GM18858 (cell line): ENCODE data around the gene USE1.
"Not testable (repeated sequence)": the region's sequence is repeated elsewhere in the genome, so short reads cannot be mapped to it uniquely, and the experiment has no call there.

Source experiments
- ATAC-seq: cut with Tn5 transposase; IDR thresholded peaks from one replicate; pipeline ENCODE4 v1.9.1; 2021; ENCODE audit not compliant: unreplicated experiment

Gene USE1

DNA sequence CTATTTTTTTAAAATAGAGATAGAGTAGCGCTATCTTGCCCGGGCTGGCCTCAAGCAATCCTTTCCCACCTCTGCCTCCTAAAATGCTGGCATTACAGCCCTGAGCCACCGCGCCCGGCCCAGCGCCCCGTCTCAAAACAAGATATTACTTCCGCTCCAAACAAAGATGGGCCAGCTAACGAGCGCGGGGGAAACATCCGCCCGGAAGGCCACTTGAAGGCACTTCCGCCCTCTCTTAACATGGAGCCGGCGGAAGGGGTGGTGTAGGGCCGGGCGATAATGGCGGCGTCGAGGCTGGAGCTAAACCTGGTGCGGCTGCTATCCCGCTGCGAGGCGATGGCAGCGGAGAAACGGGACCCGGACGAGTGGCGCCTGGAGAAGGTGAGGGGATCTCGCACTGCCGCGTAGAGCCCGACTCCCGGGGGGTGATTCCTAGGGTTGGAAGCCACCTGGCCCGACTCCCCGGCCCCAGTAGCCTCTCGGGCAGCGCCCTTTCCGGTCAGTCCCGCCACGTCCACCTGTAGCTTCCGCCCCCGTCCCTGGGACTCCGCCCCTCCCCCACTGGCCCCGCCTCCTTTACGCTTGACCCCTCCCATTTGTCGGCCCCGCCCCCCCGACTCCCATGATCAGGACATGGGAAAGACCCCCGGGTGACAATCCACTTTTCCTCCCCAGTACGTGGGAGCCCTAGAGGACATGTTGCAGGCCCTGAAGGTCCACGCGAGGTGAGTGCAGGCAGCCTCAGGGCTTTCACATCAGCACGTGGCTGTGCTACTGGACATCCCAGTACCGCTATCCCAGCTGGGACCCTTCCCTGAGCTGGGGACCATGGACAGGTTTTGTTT is at the start of gene USE1:
USE1 (plus strand) TSS at position 231 of the 845 bp plus-strand sequence; CDS start at position 280, 49 bp downstream.
- ATAC-seq: peak; percentile 56

GRCh38 chr19:17165715-17166114 is 49.4 kb upstream of the USE1 start:
- no peak for ATAC-seq

DNA sequence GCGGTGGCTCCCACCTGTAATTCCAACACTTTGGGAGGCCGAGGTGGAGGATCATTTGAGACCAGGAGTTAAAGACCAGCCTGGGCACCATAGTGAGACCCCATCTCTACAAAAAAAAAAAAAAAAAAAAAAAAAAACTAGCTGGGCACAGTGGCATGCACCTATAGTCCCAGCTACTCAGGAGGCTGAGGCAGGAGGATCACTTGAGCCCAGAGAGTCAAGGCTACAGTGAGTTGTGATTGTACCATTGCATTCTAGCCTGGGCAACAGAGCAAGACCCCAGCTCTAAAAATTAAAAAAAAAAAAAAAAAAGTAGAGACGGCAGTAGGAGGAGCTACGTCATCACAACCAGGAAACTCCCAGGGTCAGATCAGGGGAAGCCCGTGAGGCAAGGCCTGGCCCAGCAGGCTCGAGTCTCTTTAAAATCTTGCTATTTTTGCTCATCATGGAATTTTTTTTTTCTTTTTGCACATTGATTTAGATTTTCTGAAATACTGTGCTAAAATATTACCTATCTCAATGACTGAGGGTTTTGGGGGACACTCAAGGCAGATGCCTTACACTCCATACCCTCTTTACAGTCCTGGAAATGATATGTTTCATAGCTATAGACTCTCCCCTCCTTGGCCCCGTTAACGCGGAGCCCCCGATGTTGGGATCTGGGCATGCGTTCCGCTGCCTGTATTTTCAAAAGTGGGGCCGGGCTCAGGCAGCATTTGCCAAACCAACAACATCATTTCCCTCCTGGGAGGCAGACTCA is 44.4 kb upstream of the USE1 start:
- ATAC-seq: no peak

DNA sequence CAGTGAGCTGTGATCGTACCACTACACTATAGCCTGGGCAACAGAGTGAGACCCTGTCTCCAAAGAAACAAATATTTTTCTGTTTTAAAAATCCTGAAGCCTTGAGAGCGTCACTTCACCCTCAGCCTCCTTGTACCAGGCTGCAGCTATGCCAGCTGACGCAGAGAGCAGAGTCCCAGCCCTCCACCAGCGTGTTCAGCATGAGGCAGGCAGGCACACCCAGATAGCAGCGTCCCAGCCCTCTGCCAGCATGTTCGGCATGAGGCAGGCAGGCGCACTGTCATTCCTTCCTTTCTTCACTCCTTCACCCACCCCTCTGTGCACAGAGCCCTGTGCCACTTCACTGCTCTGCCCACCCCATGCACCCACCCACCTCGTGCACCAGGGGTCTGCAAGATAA is 43.3 kb upstream of the USE1 start:
- no peak for ATAC-seq

- ATAC-seq: no peak
Measured at GRCh38 chr19:17172624-17173345, 42.4 kb upstream of the USE1 start.

DNA sequence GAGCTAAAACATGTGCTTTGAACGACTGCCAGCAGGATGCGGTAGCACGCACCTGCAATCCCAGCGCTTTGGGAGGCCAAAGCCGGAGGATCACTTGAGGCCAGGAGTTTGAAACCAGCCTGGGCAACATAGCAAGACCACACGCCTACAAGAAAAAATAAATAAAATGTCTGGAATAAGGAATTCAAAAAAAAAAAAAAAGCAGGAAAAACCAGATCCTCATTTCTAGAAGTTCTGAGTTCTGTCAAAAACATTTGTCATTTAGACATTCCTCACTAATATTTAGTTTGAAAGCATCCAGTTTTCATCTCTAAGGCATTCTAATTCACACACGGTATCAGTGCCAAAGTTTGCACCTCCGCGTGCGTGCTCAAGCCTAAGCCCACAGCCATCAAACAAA is 36.9 kb upstream of the USE1 start:
- ATAC-seq: no peak

DNA sequence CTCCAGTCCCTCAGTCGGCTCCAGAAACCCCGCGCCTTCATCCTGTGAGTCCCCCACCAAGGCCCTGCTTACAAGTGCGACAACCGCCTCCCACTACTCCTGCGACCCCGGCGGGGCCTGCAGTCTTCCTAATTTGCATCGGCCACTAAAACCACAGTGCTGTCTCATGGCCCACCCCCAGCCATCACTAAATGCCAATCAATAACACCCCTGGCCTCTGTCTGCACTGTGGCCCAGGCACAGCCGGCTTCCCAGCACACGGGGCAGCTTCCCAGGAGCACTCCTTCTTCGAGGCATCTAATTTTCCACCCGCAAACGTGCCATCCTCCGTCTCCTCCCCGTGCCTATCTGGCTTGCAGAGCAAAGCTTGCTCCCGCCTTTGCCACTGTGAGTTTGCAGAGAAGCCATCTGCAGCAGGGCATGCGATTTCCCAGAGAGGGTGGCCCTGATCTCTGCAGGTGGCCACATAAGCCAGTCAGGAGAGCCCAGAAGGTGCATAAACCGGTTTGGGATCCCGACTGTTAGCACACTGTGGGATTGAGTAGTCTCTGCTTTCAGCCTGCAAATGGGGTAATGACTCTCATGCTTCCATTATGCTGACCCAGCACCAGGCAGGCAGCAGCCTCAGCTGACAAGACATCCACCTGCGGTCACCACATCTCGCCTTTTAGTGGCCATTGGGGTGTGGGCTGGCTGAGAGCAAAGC is 34.0 kb upstream of the USE1 start:
- ATAC-seq: no peak

DNA sequence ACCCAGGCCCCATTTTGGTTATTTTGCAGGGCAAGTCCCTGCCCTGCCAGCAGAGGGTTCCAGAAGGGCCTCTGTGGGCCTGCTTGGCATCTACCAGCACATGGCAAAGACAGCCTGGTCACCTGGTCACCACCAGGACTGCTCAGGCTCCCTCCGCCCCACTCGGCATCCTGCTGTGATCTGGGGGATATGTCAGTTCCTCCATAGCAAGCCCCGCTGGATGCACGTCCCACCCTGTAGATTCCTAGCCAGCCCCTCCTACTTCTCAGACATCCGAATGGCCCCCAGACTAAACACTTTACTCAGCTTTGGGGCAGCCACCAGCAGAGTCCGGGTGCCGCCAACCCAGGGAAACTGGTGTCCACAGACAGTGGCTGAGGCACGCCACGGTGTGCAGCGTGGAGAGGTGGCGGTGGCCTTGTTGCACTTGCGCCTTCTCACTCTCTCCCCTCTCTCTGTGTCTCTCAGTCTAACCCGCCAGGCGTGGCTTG is 31.8 kb upstream of the USE1 start:
- no peak for ATAC-seq

GRCh38 chr19:17183858-17184321 is 31.3 kb upstream of the USE1 start:
- ATAC-seq: no peak

DNA sequence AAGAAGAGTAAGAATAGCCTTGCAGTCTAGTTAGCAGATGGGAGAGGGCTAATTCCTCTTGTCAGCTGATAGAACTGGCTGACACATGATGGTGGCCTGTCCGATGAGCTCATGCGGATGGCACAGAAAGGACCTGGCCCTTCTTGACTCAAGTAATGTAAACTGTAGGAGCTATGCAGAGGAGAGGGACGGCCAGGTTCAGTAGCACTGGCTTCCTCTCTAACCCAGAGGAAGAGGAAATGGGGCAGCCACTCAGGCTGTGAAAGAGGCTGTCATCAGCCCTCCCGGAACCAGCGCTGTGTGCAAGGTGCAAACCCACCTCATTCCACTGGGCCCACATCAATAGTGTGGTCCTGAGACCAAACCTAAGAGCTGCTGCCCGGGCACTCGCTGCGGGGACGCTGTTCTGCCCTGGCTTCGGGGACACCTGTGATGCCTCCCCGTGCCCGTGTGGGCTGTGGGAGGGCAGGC is 30.8 kb upstream of the USE1 start:
- ATAC-seq: no peak

DNA sequence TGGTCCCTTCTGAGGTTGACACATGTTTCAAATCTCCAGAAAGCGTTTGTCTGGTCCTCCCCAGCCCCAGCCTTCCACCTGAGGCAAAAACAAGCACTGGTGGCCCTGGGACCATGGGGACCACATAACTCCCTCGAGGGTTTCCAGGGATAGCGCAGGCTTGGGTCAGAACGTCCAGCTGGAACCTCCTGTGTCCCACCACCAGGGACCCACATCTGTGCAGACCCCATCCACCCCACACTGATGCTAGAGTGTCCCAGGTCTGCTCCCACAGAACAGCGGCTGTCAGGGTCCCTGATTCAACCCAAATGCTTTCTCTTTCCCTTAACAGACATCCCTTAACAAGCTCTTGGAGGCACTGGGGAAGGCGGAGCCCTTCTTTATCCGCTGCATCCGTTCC is 29.6 kb upstream of the USE1 start:
- no peak for ATAC-seq

DNA sequence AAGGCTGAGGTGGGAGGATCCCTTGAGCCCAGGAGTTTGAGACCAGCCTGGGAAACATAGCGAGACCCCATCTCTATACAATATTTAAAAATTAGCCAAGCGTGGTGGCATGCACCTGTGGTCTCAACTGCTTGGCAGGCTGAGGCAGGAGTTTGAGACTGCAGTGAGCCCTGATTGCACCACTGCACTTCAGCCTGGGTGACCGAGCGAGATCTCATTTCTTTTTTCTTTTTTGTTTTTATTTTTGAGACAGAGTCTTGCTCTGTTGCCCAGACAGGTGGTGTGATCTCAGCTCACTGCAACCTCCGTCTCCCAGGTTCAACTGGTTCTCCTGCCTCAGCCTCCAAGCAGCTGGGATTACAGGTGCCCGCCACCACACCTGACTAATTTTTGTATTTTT is 23.4 kb upstream of the USE1 start:
- ATAC-seq: not testable (repeated sequence)

- no peak for ATAC-seq
Measured at GRCh38 chr19:17192751-17193150, 22.4 kb upstream of the USE1 start.

- no peak for ATAC-seq
Measured at GRCh38 chr19:17194608-17195007, 20.5 kb upstream of the USE1 start.

DNA sequence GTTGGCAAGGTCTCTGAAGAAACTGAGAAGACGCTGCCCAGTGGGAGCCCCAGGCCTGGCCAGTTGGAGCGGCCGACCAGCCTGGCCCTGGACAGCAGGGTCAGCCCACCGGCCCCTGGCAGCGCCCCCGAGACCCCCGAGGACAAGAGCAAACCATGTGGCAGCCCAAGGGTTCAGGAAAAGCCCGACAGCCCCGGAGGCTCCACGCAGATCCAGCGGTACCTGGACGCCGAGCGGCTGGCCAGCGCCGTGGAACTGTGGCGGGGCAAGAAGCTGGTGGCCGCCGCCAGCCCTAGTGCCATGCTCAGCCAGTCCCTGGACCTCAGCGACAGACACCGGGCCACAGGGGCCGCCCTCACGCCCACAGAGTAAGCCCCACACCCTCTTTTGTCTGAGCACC is 20.1 kb upstream of the USE1 start:
- no peak for ATAC-seq

GRCh38 chr19:17196610-17197009 is 18.5 kb upstream of the USE1 start:
- ATAC-seq: no peak

- no peak for ATAC-seq
Measured at GRCh38 chr19:17197666-17198065, 17.5 kb upstream of the USE1 start.

DNA sequence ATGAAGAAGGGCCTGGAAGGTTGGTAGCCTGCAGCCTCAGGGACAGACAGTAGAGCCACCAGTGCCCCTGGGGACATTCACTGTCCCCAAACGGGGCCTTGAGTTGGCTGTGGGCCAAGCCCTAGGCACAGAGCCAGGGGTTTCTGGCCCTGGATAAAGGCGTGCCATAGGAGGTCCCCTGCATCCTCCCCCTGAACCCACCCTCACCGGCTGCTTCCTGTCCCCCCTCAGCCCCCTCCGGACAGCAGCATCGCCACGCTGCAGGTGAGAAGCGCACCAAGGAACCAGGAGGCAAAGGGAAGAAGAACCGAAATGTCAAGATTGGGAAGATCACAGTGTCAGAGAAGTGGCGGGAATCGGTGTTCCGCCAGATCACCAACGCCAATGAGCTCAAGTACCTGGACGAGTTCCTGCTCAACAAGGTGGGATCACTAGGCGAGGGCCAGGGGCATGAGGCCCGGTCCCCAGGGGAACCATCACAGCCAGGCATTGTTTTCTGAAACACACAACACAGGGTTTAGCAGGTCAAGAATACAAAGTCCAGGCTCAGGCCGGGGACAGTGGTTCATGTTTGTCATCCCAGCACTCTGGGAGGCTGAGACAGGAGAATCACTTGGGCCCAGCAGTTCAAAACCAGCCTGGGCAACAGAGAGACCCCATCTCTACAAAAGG is 14.6 kb upstream of the USE1 start:
- no peak for ATAC-seq

DNA sequence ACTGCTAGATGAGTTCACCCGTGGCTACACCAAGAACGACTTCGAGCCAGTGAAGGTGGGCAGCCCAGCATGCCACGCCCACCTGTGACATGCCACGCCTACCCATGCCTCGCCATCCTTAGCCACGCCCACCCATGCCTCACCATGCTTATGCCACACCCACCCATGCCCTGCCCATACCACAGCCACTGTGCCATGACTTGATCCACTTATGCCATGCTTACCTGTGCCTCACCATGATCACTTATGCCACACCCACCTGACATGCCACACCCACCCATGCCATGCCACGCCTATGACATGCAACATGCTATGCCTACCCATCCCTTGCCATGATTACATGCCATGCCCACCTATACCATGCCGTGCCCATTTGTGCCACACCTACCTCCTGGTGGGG is 12.9 kb upstream of the USE1 start:
- no peak for ATAC-seq

DNA sequence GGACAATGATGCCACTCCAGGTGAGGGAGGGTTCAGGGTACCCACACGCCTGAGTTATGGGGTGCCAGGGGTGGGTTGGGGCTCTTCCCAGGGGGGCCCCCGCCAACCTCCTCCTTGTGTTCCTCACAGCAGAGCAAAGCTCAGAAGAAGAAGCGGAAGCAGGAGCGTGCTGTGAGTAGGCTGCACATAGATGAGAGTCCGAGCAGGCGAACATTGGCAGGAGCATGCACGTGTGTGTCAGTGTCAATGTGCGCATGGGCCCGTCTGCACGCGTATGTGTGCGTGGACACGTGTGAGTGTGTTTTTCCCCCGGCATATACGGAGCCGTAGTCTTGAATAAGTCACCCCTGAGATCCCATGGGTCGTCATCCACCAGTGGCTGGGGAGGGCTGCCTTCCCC is 12.4 kb upstream of the USE1 start:
- no peak for ATAC-seq
